GM23338 (cell line): ENCODE results near the gene GPR52. TPM values are rescaled to one million over a fixed set of nuclear protein-coding genes. Genes with fewer than 3 reads are reported as not detected.

Experiments used
- ATAC-seq: fragments of 200-7000 bp; cut with Tn5 transposase; 3 replicates; pipeline ENCODE4 v1.9.1; 2020
- DNase-seq: peaks from one replicate; pipeline ENCODE4 v3.0.0-alpha.2; 2015; ENCODE audit warnings: low spot score
- H2AFZ ChIP-seq: fragments of 200-600 bp; sonication (generic); 2 replicates; pipeline ENCODE4 v1.8.0; 2016; ENCODE audit warnings: antibody characterized with exemption, mild to moderate bottlenecking, moderate library complexity
- H3F3A ChIP-seq: fragments of 200-600 bp; sonication (generic); replicated peaks from 2 replicates; pipeline ENCODE4 v1.8.0; 2017; ENCODE audit warnings: antibody characterized with exemption, mixed run types, low read depth
- H3K27ac ChIP-seq: fragments of 200-600 bp; sonication (generic); 2 replicates; pipeline ENCODE4 v1.6.1; 2016; ENCODE audit warnings: low read depth
- H3K27me3 ChIP-seq: fragments of 200-600 bp; sonication (generic); 2 replicates; pipeline ENCODE4 v1.8.0; 2016; ENCODE audit warnings: mild to moderate bottlenecking, mixed run types, moderate library complexity; ENCODE audit not compliant: insufficient read depth
- H3K36me3 ChIP-seq: fragments of 200-600 bp; sonication (generic); 2 replicates; pipeline ENCODE4 v1.8.0; 2016; ENCODE audit warnings: mild to moderate bottlenecking; ENCODE audit not compliant: insufficient read depth
- H3K4me1 ChIP-seq: fragments of 200-600 bp; sonication (generic); 2 replicates; pipeline ENCODE4 v1.8.0; 2016; ENCODE audit warnings: mild to moderate bottlenecking, moderate library complexity; ENCODE audit not compliant: insufficient read depth
- H3K4me2 ChIP-seq: fragments of 200-600 bp; sonication (generic); 2 replicates; pipeline ENCODE4 v1.7.1; 2017; ENCODE audit warnings: mixed run types
- H3K4me3 ChIP-seq: fragments of 200-600 bp; sonication (generic); 2 replicates; pipeline ENCODE4 v1.6.1; 2016; ENCODE audit warnings: mixed run types
- H3K79me2 ChIP-seq: fragments of 200-600 bp; sonication (generic); replicated peaks from 2 replicates; pipeline ENCODE4 v1.8.0; 2017; ENCODE audit warnings: mild to moderate bottlenecking; ENCODE audit not compliant: insufficient read depth
- H3K9me2 ChIP-seq: fragments of 200-600 bp; sonication (generic); 2 replicates; pipeline ENCODE4 v1.8.0; 2017; ENCODE audit not compliant: insufficient read depth
- H4K20me1 ChIP-seq: fragments of 200-600 bp; sonication (generic); replicated peaks from 2 replicates; pipeline ENCODE4 v1.8.0; 2017; ENCODE audit warnings: mild to moderate bottlenecking; ENCODE audit not compliant: insufficient read depth
- H3K27ac Mint-ChIP-seq: 2 replicates; pipeline ENCODE4 v1.8.0; 2020; ENCODE audit warnings: inconsistent platforms, mild to moderate bottlenecking, moderate library complexity, mixed read lengths
- H3K27me3 Mint-ChIP-seq: 3 replicates; pipeline ENCODE4 v1.8.0; 2022; ENCODE audit warnings: low read depth, mild to moderate bottlenecking, moderate library complexity, mixed read lengths, inconsistent platforms; ENCODE audit not compliant: insufficient read depth, poor library complexity
- H3K36me3 Mint-ChIP-seq: 3 replicates; pipeline ENCODE4 v1.8.0; 2021; ENCODE audit warnings: low read depth, mild to moderate bottlenecking, inconsistent platforms, moderate library complexity, mixed read lengths
- H3K4me1 Mint-ChIP-seq: 3 replicates; pipeline ENCODE4 v1.8.0; 2020; ENCODE audit warnings: mild to moderate bottlenecking, inconsistent platforms, mixed read lengths
- H3K4me3 Mint-ChIP-seq: 3 replicates; pipeline ENCODE4 v1.8.0; 2021; ENCODE audit warnings: moderate library complexity, mild to moderate bottlenecking, inconsistent platforms, mixed read lengths
- H3K9me3 Mint-ChIP-seq: 3 replicates; pipeline ENCODE4 v1.8.0; 2020; ENCODE audit warnings: moderate library complexity, mild to moderate bottlenecking, inconsistent platforms, mixed read lengths
- CTCF ChIP-seq, 2 experiments: fragments of 200-600 bp in 1 of 2; sonication (generic) in 1 of 2; conservative IDR thresholded peaks; 2 replicates each; pipeline versions ENCODE4 v1.5.1 to v1.6.1; 2016 to 2017; ENCODE audit warnings: antibody characterized with exemption in 2 of 2, low read depth in 2 of 2, mild to moderate bottlenecking in 2 of 2, moderate library complexity in 1 of 2
- ETS1 ChIP-seq: IDR thresholded peaks from 2 replicates; pipeline ENCODE4 v1.6.1; 2016; ENCODE audit warnings: antibody characterized with exemption
- EZH2 ChIP-seq: fragments of 200-600 bp; sonication (generic); IDR thresholded peaks from one replicate; pipeline ENCODE4 v1.8.0; 2017; ENCODE audit warnings: antibody characterized with exemption, mild to moderate bottlenecking, low read depth; ENCODE audit not compliant: unreplicated experiment
- EZH2phosphoT487 ChIP-seq: fragments of 200-600 bp; sonication (generic); IDR thresholded peaks from one replicate; pipeline ENCODE4 v1.8.1; 2018; ENCODE audit warnings: antibody characterized with exemption; ENCODE audit not compliant: unreplicated experiment
- NANOG ChIP-seq: IDR thresholded peaks from 2 replicates; pipeline ENCODE4 v1.6.1; 2016; ENCODE audit warnings: antibody characterized with exemption, borderline replicate concordance
- POLR2AphosphoS5 ChIP-seq: IDR thresholded peaks from 2 replicates; pipeline ENCODE4 v1.6.1; 2016; ENCODE audit warnings: antibody characterized with exemption, low read depth
- STAT1 ChIP-seq: IDR thresholded peaks from one replicate; pipeline ENCODE4 v1.6.1; 2016; ENCODE audit warnings: antibody characterized with exemption; ENCODE audit not compliant: unreplicated experiment
- ZNF114 ChIP-seq: fragments of 250-450 bp; sonication (Bioruptor Pico); IDR thresholded peaks from 2 replicates; pipeline ENCODE4 v1.5.0; 2020; ENCODE audit warnings: mild to moderate bottlenecking, moderate library complexity
- ZNF331 ChIP-seq: fragments of 250-450 bp; sonication (Bioruptor Pico); IDR thresholded peaks from 2 replicates; pipeline ENCODE4 v1.5.0; 2020; ENCODE audit warnings: low read depth, mild to moderate bottlenecking, moderate library complexity
- polyA plus RNA-seq: library from polyadenylated mRNA; unstranded; fragments of >200 nt; fragmentation: Nextera tagmentation; extraction: Ambion mirVana; gene quantifications from 2 replicates; pipeline ENCODE4 v1.2.1, GENCODE V29; 2016
- total RNA-seq: library from RNA; depleted of rRNA; stranded (reverse); fragments of >200 nt; shearing (Covaris generic); gene quantifications from 2 replicates; pipeline ENCODE4 v1.2.3, GENCODE V29; 2014

GPR52 gene
- total and polyA plus RNA-seq, 2 experiments from 2014 or later, result 1.6 TPM; not detected in 1

- H2AFZ ChIP-seq, result no peak overlapping the region
- ATAC-seq, result no peak
- H3K36me3 Mint-ChIP-seq, result no peaks in the 10 kb centered on the region
- H3K27ac Mint-ChIP-seq, result no peak overlapping the region; the same call in 1 of the 2 replicates
- no peak overlapping the region for H3K4me3 ChIP-seq
- DNase-seq, result no peak
- H3F3A ChIP-seq, result no peaks in the 10 kb centered on the region
- no peaks in the 10 kb centered on the region for H3K4me1 ChIP-seq
- H3K4me2 ChIP-seq, result no peak overlapping the region
- no peaks in the 10 kb centered on the region for H3K27me3 Mint-ChIP-seq
- H3K4me1 Mint-ChIP-seq, result no peaks in the 10 kb centered on the region
- no peaks in the 10 kb centered on the region for H4K20me1 ChIP-seq
- H3K9me2 ChIP-seq, result no peaks in the 10 kb centered on the region; the same call in 1 of the 2 replicates
- H3K27ac ChIP-seq, result no peak overlapping the region
- no peaks in the 10 kb centered on the region for H3K27me3 ChIP-seq
- H3K4me3 Mint-ChIP-seq, result no peak overlapping the region
- H3K36me3 ChIP-seq, result no peaks in the 10 kb centered on the region
- H3K9me3 Mint-ChIP-seq, result no peaks in the 10 kb centered on the region
- TF ChIP-seq EZH2phosphoT487 (no peak), POLR2AphosphoS5 (no peak), STAT1 (no peak)
- no peaks in the 10 kb centered on the region for H3K79me2 ChIP-seq
These were observed 21.9 kb downstream of the GPR52 start for GRCh38 chr1:174469687-174470086.

- ATAC-seq, result no peak
- H3K27me3 ChIP-seq, result no peaks in the 10 kb centered on the region
- no peaks in the 10 kb centered on the region for H3K36me3 ChIP-seq
- no peak for DNase-seq
- TF ChIP-seq CTCF (conservative IDR thresholded peaks at IDR 0.05; ENCODE audit: low read depth in 2 of 2), result no peak
- H3K4me3 ChIP-seq, result no peak overlapping the region
- no peaks in the 10 kb centered on the region for H3K27me3 Mint-ChIP-seq
- no peaks in the 10 kb centered on the region for H3K79me2 ChIP-seq
- no peaks in the 10 kb centered on the region for H4K20me1 ChIP-seq
- no peak overlapping the region for H3K27ac Mint-ChIP-seq
- H3K4me2 ChIP-seq, result no peak overlapping the region
- no peaks in the 10 kb centered on the region for H3K9me3 Mint-ChIP-seq
- no peaks in the 10 kb centered on the region for H3K4me1 ChIP-seq
- H3F3A ChIP-seq, result no peaks in the 10 kb centered on the region
- H2AFZ ChIP-seq, result no peak overlapping the region
- H3K4me3 Mint-ChIP-seq, result no peak overlapping the region
- no peaks in the 10 kb centered on the region for H3K36me3 Mint-ChIP-seq
- H3K9me2 ChIP-seq, result no peaks in the 10 kb centered on the region
- no peak overlapping the region for H3K27ac ChIP-seq
- no peaks in the 10 kb centered on the region for H3K4me1 Mint-ChIP-seq
These were observed 31.5 kb downstream of the GPR52 start for GRCh38 chr1:174479281-174479680.

GRCh38 chr1:174480324-174480723 lies 32.6 kb downstream of the GPR52 start:
- Mint-ChIP-seq H3K4me3 (no peak overlapping the region), H3K9me3 (no peaks in the 10 kb centered on the region), H3K4me1 (no peaks in the 10 kb centered on the region), H3K27me3 (no peaks in the 10 kb centered on the region), H3K27ac (no peak overlapping the region), H3K36me3 (no peaks in the 10 kb centered on the region)
- Histone ChIP-seq H3K27ac (no peak overlapping the region), H4K20me1 (no peaks in the 10 kb centered on the region), H3K27me3 (no peaks in the 10 kb centered on the region), H3K79me2 (no peaks in the 10 kb centered on the region), H3K9me2 (no peaks in the 10 kb centered on the region), H2AFZ (no peak overlapping the region), H3K36me3 (no peaks in the 10 kb centered on the region), H3K4me1 (no peaks in the 10 kb centered on the region), H3F3A (no peaks in the 10 kb centered on the region), H3K4me2 (no peak overlapping the region), H3K4me3 (no peak overlapping the region)
- DNase-seq (no peak), ATAC-seq (no peak)
- TF ChIP-seq CTCF (conservative IDR thresholded peaks at IDR 0.05; ENCODE audit: low read depth in 2 of 2) (no peak), NANOG (no peak), EZH2 (no peak), POLR2AphosphoS5 (no peak), ZNF114 (no peak), ETS1 (no peak), ZNF331 (CRISPR knock-in tag) (no peak)
